Hepatocyte (in vitro differentiated cells): Measurements from ENCODE around the gene ARL15.

ENCODE experiments used
- CTCF ChIP-seq: fragments of 200-600 bp; sonication (generic); IDR thresholded peaks from 2 replicates; pipeline ENCODE4 v1.5.1; 2016; ENCODE audit warnings: antibody characterized with exemption, mild to moderate bottlenecking; ENCODE audit not compliant: poor library complexity
- EZH2 ChIP-seq: fragments of 200-600 bp; sonication (generic); IDR thresholded peaks from 2 replicates; pipeline ENCODE4 v1.6.1; 2016; ENCODE audit warnings: antibody characterized with exemption, mild to moderate bottlenecking, borderline replicate concordance

GRCh38 chr5:54049144-54049543 lies 261.2 kb downstream of the ARL15 start:
- TF ChIP-seq CTCF, result no peak
- TF ChIP-seq EZH2, result no peak
